Hematopoietic multipotent progenitor cell treated with erythropoietin and hydrocortisone succinate and interleukin-3 and kit ligand, for 17 days (in vitro differentiated cells): ENCODE measurements around the gene OR4F6.
"Not testable (repeated sequence)": the region's sequence is repeated elsewhere in the genome, so short reads cannot be mapped to it uniquely, and the experiment has no call there.

Experiments
- DNase-seq: peaks from one replicate; pipeline ENCODE4 v3.0.0-alpha.2; 2015; ENCODE audit warnings: low spot score

Gene OR4F6, protein sequence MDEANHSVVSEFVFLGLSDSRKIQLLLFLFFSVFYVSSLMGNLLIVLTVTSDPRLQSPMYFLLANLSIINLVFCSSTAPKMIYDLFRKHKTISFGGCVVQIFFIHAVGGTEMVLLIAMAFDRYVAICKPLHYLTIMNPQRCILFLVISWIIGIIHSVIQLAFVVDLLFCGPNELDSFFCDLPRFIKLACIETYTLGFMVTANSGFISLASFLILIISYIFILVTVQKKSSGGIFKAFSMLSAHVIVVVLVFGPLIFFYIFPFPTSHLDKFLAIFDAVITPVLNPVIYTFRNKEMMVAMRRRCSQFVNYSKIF

DNA sequence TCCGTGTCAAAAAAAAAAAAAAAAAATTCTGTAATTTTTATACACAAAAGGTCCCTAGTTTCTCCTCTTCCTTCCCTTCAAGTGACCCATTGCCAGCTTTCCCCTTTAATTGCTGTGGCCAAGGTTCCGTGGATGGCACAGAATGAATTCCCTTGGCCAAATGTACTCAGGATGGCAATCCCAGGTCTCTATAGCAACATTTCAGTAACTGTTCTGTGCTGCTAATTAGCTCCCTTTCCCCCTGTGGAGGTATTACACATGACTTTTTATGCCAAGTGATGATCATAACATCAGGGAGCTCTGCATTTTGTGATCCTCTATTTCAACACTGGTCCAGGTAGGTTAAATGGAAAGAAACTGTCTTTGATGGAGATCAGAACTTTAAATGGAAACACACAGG is at the start of gene OR4F6:
Gene OR4F6, plus strand, starts transcription at position 301 of the 400 bp plus-strand sequence. CDS start 2,211 bp downstream, outside the sequence.
- no peak for DNase-seq

DNA sequence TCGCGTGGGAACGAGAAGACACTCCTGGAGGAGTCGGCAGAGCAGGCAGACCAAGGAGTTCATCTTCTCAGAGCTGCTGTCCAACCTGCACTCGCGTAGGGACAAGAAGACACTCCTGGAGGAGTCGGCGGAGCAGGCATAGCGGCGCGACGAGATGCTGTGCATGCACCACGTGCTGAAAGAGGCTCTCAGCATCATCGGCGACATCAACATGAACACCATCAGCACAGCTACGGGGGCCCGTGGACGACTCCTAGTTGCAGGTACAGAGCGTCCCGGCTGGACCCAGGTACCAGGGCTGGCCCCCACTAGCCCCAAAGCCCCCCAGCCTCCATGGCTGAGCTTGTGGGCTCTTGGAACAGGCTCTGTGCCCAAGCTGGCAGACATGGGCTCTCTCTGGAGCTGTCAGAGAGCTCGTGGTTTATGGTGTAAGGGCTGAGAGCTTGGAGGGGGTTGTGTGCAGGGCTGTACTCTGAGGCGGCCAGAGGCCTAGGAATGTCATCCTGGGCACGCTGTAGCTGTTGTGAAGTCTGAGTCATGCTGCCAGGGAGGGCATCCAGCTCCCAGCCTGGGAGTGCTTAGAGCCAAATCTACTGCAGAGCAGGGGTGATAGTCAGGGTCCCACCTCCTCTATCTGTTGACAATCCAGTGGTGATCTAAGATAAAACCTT is 38.5 kb upstream of the OR4F6 start:
- not testable (repeated sequence) for DNase-seq

- not testable (repeated sequence) for DNase-seq
These were observed 38.0 kb upstream of the OR4F6 start for GRCh38 chr15:101765340-101765671.

DNA sequence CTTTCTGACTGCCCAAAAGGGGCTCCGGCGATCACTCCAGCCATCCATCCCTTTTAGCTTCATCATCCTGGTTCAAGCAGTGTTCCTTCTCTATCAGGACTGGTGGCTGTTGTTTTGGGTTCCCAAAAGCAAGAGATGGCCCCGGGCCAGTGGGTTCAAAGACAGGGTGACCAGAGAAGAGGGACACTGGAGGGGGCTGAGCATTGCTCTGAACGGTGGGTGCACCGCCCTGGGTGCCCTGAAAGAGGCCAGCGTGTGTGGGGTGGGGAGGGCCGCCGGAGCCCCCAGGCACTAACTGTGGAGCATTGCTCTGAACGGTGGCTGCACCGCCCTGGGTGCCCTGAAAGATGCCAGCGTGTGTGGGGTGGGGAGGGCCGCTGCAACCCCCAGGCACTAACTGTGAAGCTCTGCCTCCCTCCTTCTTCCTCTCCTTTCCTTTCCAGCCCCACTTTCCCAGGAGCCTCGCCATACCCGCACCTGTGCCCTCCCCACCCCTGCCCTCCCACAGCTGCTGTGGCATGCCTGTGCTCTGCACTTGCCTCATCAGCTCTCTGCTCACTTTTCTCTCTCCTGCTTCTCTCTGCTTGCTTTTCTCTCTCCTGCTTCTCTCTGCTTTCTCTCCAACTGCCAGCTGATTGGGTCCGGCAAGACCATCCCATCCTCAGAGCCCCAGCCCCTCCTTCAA is 37.4 kb upstream of the OR4F6 start:
- no peak for DNase-seq

GRCh38 chr15:101767083-101767640 is 36.1 kb upstream of the OR4F6 start:
- DNase-seq = not testable (repeated sequence)

GRCh38 chr15:101772921-101773320 is 30.4 kb upstream of the OR4F6 start:
- no peak for DNase-seq

DNA sequence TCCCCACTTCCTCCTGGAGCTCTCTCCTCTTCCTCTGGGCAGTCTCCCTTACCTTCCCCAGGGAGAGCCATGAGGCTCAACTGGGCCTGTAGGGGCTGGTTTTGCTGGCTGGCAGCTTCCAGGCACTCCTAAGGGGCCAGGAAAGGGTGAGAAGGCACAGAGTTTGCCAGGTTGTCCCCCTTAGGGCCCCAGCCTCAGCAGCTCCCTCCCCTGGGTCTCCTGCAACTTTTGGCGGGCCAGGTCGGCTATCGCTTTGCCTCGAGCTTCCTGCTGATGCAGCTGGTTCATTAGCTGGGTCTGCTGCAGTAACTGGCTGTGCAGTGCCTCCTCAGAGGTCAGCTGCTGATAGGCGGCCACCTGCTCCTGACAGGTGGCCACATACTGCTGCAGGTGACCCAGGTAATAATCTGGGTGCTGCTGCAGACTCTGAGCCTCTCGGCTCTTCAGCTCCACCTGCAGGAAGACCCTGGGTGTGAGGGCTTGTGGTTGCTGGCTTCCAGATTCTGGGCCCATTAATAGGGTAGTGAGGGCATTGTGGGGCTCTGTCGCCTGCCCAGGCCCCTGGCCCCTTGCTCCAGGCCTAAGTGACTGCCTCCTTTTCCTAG is 29.7 kb upstream of the OR4F6 start:
- no peak for DNase-seq

DNA sequence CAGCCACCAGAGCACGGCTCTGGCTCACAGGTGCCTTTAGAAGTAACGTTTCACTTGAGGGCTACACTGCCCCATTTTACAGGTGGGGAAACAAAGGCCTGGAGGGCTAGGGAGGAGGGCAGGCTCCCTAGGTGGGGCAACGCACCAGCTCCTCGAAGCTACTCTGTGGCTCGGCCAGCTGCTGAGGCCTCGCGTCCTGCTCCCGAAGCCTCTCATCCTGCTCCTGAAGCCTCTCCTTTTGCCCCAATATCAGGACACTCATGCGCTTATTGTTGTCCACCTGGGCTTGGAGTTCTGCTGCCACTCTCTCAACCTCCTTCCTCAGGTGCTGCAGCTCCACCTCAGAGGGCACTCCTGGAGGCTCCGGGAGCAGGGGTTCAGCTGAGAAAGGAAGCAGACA is 28.2 kb upstream of the OR4F6 start:
- DNase-seq = no peak

DNA sequence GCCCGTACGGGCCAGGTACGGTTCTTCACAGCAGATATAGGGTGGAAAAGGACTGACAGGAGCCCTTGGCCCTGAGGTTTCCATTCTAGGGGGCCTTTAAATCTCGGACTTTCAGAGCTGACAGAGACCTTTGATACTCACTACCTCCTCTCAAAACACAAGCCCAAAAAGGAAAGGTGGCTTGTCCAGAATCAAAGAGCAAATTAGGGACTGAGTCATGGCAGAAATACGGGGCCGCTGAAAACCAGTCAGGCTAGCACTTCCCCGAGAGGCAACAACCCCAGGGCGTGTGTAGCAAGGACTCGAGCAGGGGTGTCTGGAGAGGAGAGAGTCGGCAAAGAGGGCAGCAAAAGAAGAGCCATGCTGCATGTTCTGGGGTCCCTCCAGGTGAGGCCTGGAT is 24.7 kb upstream of the OR4F6 start:
- DNase-seq = not testable (repeated sequence)

DNA sequence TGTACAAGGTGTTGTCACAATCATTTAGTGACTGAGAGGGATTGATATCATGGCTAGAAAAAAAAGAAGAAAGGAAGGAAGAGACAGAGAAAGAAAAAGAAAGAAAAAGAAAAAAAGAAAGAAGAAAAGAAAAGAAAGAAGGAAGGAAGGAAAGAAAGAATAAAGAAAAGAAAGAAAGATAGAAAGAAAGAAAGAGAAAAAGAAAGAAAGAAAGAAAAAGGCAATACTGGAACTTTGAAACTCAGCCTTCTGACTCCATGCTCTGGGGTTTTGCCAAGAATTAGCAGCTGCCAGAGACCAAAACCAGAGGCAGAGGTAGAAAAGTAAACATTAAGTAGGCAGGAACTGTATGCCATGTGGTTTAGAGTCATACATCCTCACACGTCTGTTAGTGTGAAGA is 23.1 kb upstream of the OR4F6 start:
- not testable (repeated sequence) for DNase-seq

DNA sequence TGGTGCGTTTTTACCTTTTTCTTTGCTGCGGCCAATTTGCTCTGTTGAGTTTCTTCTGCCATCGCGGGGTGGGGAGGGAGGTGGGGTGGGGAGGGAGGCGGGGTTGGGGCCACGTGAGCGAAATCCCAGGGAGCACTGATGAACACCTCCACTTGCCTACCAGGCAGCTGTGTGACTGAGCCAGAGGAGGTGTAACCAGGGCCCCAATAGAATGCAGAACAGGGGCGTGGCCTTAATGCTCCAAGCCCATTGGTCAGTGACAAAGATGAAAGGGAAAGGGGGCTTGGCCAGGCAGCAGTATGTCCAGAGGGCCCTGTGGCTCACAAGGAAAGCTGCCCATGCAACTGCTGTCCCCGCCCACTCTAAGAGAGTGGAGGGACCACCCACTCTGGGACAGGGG is 21.4 kb upstream of the OR4F6 start:
- DNase-seq = no peak

GRCh38 chr15:101784644-101785043 is 18.7 kb upstream of the OR4F6 start:
- DNase-seq = no peak

DNA sequence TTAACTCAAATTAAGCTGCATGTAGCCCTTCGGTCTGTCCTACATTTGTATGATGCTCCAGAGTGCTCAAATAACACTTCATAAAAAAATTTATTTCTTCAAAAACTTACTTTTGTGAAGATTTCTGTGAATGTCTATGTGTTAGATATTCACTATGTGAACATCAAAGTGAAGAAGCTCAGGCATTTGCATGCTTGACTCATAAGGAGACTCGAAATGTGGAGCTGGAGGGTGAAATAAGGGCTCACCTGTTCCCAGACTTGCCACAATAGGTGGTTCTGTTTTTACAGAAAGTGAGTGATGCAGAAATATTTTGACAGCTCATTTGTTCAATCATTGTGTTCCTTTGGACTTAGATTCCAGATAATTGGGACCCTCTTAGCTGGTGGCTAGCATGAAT is 16.9 kb upstream of the OR4F6 start:
- not testable (repeated sequence) for DNase-seq

DNA sequence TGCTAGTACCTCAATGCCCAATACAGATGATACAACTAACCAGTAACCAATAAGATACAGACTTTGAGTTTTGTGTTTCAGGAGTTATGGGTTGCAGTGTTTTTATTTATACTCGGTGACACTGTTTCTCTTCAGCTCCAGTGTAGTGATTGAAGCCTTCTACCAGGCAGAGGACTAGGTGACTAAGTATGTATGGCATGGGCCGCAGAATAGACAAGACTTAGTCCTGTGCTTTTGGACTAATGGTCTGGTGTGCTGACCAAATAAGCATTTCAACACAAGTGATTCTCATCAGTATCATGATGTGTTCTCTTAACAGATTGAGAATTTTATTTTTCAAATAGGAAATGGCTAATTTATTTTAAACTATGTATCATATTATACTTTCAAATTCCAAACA is 15.3 kb upstream of the OR4F6 start:
- not testable (repeated sequence) for DNase-seq

DNA sequence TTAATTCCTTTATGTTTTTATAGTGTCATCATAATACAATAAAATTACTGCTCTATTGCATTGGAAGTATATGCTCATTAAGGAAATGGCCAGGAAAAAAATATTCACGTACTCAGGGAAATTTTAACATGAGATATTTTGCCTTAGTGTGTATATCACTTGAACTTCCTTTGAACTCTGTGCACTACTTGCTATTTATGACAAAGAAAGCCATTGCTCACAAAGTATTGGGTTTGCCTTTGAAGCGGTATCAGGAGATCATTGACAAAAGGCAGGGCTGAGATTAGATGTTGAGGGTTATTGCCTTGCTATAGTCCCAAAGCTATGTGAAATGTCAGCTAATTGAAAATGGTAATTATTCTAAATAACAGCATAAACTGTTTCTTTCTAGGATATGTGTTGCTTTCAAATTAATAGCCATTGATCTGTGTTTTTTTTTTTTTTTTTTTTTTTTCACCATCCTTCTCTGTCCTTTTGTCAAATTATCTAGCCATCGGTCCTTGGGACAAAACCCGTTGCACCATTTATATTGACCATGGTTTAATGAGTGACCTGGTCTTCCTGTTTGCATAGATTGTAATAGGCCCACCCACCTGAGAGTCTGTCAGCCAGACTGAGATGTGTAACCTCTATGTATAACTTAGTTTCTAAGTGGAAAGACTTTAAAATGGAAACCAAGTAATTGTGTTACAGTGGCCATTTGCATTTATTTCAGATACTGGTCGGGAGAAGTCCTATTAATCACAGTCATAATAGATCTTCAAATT is 14.6 kb upstream of the OR4F6 start:
- DNase-seq = not testable (repeated sequence)

DNA sequence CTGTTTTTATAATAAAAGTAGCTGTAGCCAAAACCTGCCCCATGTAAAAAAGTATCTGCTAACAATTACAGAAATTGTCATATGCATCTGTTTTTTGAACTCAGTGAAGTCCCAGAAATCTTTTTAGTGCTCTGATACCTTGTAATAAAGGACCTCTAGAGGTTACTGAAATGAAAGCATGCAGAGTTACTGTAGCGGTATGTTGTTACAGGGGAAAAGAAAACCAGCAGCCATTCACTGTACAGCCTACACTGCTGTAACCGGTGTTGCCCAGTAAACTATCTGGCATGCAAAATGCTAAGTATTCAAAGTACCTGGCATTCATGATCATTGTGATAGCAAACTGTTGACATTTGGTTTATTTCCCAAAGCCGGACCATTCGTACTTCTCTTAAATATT is 12.6 kb upstream of the OR4F6 start:
- not testable (repeated sequence) for DNase-seq

DNA sequence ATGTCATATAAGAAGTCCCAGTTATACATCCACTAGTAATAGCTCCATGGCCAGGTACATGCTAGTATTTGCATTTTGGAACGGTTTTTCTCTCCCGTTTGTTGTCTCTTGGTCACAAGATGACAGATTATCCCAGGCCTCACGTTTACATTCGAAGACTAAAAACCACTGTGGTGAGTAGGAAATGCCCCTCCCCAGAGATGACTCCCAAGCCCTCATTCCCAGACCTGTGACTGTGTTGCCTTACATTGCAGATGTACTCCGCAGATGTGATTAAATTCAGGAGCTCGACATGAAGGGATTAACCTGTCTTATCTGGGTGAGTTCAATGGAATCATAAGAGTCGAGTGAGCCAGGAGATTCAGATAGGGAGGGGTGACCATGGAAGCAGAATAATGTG is 9.3 kb upstream of the OR4F6 start:
- not testable (repeated sequence) for DNase-seq

GRCh38 chr15:101795455-101795854 is 7.9 kb upstream of the OR4F6 start:
- no peak for DNase-seq

- no peak for DNase-seq
These were observed 3.6 kb upstream of the OR4F6 start for GRCh38 chr15:101799665-101800064.

DNA sequence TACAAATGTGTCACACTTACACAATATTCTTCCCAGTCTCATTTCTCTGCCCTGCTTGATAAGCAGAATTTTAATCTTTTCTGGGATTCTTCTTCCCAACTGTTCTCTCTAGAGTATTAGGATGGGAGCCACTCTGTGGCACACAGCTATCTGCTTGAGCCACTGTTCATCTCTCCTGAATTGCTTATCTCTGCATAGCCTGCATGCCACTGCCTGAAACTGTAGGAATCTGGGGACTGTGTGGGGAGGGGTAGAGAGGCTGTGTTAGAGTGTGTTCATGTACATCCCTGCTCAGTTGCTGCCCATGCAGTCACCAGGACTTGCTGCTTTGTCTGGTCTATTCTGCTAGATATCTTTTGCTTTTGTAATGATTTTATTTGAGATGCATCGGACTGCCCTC is 2.3 kb upstream of the OR4F6 start:
- no peak for DNase-seq

GRCh38 chr15:101803676-101804075 is 367 bp downstream of the OR4F6 start:
- no peak for DNase-seq

- DNase-seq = no peak
These were observed 1.1 kb downstream of the OR4F6 start for GRCh38 chr15:101804375-101804774.
